Measurements from ENCODE around the gene CAPN5.

CAPN5 gene

GRCh38 chr11:77141475-77141874 is 74.7 kb downstream of the CAPN5 start:
- TF ChIP-seq, protein P1, sequence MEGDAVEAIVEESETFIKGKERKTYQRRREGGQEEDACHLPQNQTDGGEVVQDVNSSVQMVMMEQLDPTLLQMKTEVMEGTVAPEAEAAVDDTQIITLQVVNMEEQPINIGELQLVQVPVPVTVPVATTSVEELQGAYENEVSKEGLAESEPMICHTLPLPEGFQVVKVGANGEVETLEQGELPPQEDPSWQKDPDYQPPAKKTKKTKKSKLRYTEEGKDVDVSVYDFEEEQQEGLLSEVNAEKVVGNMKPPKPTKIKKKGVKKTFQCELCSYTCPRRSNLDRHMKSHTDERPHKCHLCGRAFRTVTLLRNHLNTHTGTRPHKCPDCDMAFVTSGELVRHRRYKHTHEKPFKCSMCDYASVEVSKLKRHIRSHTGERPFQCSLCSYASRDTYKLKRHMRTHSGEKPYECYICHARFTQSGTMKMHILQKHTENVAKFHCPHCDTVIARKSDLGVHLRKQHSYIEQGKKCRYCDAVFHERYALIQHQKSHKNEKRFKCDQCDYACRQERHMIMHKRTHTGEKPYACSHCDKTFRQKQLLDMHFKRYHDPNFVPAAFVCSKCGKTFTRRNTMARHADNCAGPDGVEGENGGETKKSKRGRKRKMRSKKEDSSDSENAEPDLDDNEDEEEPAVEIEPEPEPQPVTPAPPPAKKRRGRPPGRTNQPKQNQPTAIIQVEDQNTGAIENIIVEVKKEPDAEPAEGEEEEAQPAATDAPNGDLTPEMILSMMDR (IDR thresholded peaks at IDR 0.05; ENCODE audit: insufficient read depth, low read length, poor library complexity, severe bottlenecking): no peak
- no peak for DNase-seq (ENCODE audit: extremely low read depth, insufficient read length)
- Histone ChIP-seq H3K36me3 (ENCODE audit: control insufficient read depth, insufficient read depth, low read length) (no peaks in the 10 kb centered on the region), H3K4me3 (replicated peaks; ENCODE audit: low read depth, low read length) (no peak overlapping the region), H3K27me3 (replicated peaks; ENCODE audit: control insufficient read depth, insufficient read depth, low read length) (no peaks in the 10 kb centered on the region; the same call in none of the 2 replicates)

GRCh38 chr11:77142091-77142975 is 75.6 kb downstream of the CAPN5 start:
- Histone ChIP-seq H3K36me3 (ENCODE audit: control insufficient read depth, insufficient read depth, low read length) (no peaks in the 10 kb centered on the region), H3K4me3 (replicated peaks; ENCODE audit: low read depth, low read length) (no peak overlapping the region), H3K27me3 (replicated peaks; ENCODE audit: control insufficient read depth, insufficient read depth, low read length) (no peaks in the 10 kb centered on the region; the same call in none of the 2 replicates)
- TF ChIP-seq, protein P1 (IDR thresholded peaks at IDR 0.05; ENCODE audit: insufficient read depth, low read length, poor library complexity, severe bottlenecking): no peak
- DNase-seq (ENCODE audit: extremely low read depth, insufficient read length): no peak

GRCh38 chr11:77143405-77144020 is 76.7 kb downstream of the CAPN5 start:
- H3K27me3 ChIP-seq (replicated peaks; ENCODE audit: control insufficient read depth, insufficient read depth, low read length): no peaks in the 10 kb centered on the region; the same call in none of the 2 replicates
- H3K36me3 ChIP-seq (ENCODE audit: control insufficient read depth, insufficient read depth, low read length): no peaks in the 10 kb centered on the region
- no peak overlapping the region for H3K4me3 ChIP-seq (replicated peaks; ENCODE audit: low read depth, low read length)
- DNase-seq (ENCODE audit: extremely low read depth, insufficient read length): no peak
- TF ChIP-seq, protein P1 (IDR thresholded peaks at IDR 0.05; ENCODE audit: insufficient read depth, low read length, poor library complexity, severe bottlenecking): no peak

DNA sequence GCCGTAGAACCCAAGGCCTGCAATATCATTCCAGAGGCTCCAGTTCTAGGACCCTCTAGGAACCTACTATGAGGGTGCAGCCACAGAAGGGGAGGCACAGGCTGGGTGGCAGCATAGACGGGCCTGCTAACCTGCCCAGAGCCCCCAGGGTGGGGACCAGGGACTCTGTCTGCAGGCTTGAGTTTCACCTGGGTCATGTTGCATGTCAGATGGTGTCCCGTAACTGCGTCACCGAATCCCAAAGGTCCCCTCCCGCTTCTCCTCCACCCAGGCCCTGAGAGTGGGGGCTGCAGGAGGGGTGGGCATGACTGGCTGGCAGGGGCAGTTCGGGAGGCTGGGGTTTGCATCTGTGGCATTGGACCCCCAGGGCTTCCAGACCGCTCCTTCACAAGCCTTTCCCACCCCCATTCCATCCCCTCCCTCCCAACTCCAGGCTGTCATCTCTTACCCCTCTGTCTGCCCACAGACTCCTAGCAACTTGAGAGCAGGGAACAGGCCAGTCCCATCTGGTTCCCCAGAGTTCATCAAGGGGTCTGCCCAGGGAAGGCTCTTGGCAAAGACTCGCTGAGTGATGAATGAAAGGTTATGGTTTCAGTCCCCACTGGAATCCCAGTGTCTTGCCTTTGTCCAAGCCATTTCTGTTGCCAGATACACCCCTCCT is 77.6 kb downstream of the CAPN5 start:
- H3K27me3 ChIP-seq (replicated peaks; ENCODE audit: control insufficient read depth, insufficient read depth, low read length): no peaks in the 10 kb centered on the region; the same call in 1 of the 2 replicates
- TF ChIP-seq, protein P1 (IDR thresholded peaks at IDR 0.05; ENCODE audit: insufficient read depth, low read length, poor library complexity, severe bottlenecking): no peak
- DNase-seq (ENCODE audit: extremely low read depth, insufficient read length): no peak
- no peak overlapping the region for H3K4me3 ChIP-seq (replicated peaks; ENCODE audit: low read depth, low read length)
- H3K36me3 ChIP-seq (ENCODE audit: control insufficient read depth, insufficient read depth, low read length): no peaks in the 10 kb centered on the region

GRCh38 chr11:77144857-77145428 is 78.2 kb downstream of the CAPN5 start:
- no peak overlapping the region for H3K4me3 ChIP-seq (replicated peaks; ENCODE audit: low read depth, low read length)
- DNase-seq (ENCODE audit: extremely low read depth, insufficient read length): no peak
- no peaks in the 10 kb centered on the region; the same call in 1 of the 2 replicates for H3K27me3 ChIP-seq (replicated peaks; ENCODE audit: control insufficient read depth, insufficient read depth, low read length)
- TF ChIP-seq, protein P1 (IDR thresholded peaks at IDR 0.05; ENCODE audit: insufficient read depth, low read length, poor library complexity, severe bottlenecking): no peak
- H3K36me3 ChIP-seq (ENCODE audit: control insufficient read depth, insufficient read depth, low read length): no peaks in the 10 kb centered on the region

Data from GM06990 (cell line).